Measurements from ENCODE around the gene TROAP. TPM values are rescaled to one million over a fixed set of nuclear protein-coding genes. Genes with fewer than 3 reads are reported as not detected.
"Not testable (repeated sequence)": the region's sequence is repeated elsewhere in the genome, so short reads cannot be mapped to it uniquely, and the experiment has no call there.

The TROAP gene
- total and polyA plus RNA-seq, 7 experiments from 2014 or later, result 0.21 to 58.2 (median 1.3) TPM; not detected in 2

- POLR2A ChIA-PET, result interaction anchor here (0.6 to 0.7 kb wide), 2 partner anchors 10 to 79 kb away, joined by 3 read pairs; no protein-coding TSS in a partner anchor
- DNase-seq (no peak), ATAC-seq (no peak)
- Histone ChIP-seq H3K4me1 (ENCODE audit: control insufficient read depth in 2 of 2, insufficient read depth in 2 of 2, low read length in 2 of 2) (no peaks in the 10 kb centered on the region), H3K27ac (ENCODE audit: low read depth, low read length) (no peak overlapping the region), H3K27me3 (ENCODE audit: control insufficient read depth in 2 of 2, insufficient read depth in 2 of 2, low read length in 2 of 2) (no peaks in the 10 kb centered on the region), H3K4me3 (ENCODE audit: low read length) (no peak overlapping the region), H3K36me3 (ENCODE audit: control insufficient read depth in 2 of 3, insufficient read depth in 3 of 3, low read length in 3 of 3) (no peaks in the 10 kb centered on the region), H3K9me3 (ENCODE audit: control insufficient read depth in 2 of 3, low read length in 3 of 3) (no peaks in the 10 kb centered on the region)
- H3K27me3 Mint-ChIP-seq, result no peaks in the 10 kb centered on the region
- intact Hi-C loops (cut with micrococcal nuclease), result no loop called here
- no peak overlapping the region for H3K4me3 Mint-ChIP-seq
- peak overlapping the region in 1 of 9 donors; percentile 20 for H3K27ac Mint-ChIP-seq
- peaks cover 0 to 5% (median 4%) of the 10 kb centered on the region in 5 donors for H3K36me3 Mint-ChIP-seq
- H3K4me1 Mint-ChIP-seq, result peaks cover 0 to 21% (median 4%) of the 10 kb centered on the region in 7 donors
- no peaks in the 10 kb centered on the region for H3K9me3 Mint-ChIP-seq
- CTCF ChIA-PET, result interaction anchor here (0.8 to 1.5 kb wide), 2 partner anchors 9 to 135 kb away, joined by 3 to 5 read pairs; partner anchors contain the start of gene SPATS2
Measured at GRCh38 chr12:49375406-49375805, 52.4 kb downstream of the TROAP start.

GRCh38 chr12:49377386-49377785, 54.3 kb downstream of the TROAP start:
- ChIA-PET POLR2A (interaction anchor here (1.4 kb wide), 1 partner anchor 10 kb away, joined by 5 read pairs; the partner anchor contains the start of gene SPATS2), CTCF (interaction anchor here (1.5 kb wide), 1 partner anchor 12 kb away, joined by 4 read pairs; no protein-coding TSS in a partner anchor)
- Mint-ChIP-seq H3K9me3 (no peaks in the 10 kb centered on the region), H3K4me3 (no peak overlapping the region), H3K27me3 (no peaks in the 10 kb centered on the region), H3K36me3 (peaks cover 0 to 4% (median 0%) of the 10 kb centered on the region in 5 donors), H3K4me1 (peaks cover 0 to 14% (median 0%) of the 10 kb centered on the region in 7 donors), H3K27ac (no peak overlapping the region)
- no peaks in the 10 kb centered on the region for H3K4me1 ChIP-seq (ENCODE audit: control insufficient read depth in 2 of 2, insufficient read depth in 2 of 2, low read length in 2 of 2)
- no peak overlapping the region for H3K4me3 ChIP-seq (ENCODE audit: low read length)
- no peaks in the 10 kb centered on the region for H3K9me3 ChIP-seq (ENCODE audit: control insufficient read depth in 2 of 3, low read length in 3 of 3)
- ATAC-seq (no peak), DNase-seq (no peak)
- H3K36me3 ChIP-seq (ENCODE audit: control insufficient read depth in 2 of 3, insufficient read depth in 3 of 3, low read length in 3 of 3), result no peaks in the 10 kb centered on the region
- intact Hi-C loops (cut with micrococcal nuclease), result no loop called here
- H3K27me3 ChIP-seq (ENCODE audit: control insufficient read depth in 2 of 2, insufficient read depth in 2 of 2, low read length in 2 of 2), result no peaks in the 10 kb centered on the region
- H3K27ac ChIP-seq (ENCODE audit: low read depth, low read length), result no peak overlapping the region

DNA sequence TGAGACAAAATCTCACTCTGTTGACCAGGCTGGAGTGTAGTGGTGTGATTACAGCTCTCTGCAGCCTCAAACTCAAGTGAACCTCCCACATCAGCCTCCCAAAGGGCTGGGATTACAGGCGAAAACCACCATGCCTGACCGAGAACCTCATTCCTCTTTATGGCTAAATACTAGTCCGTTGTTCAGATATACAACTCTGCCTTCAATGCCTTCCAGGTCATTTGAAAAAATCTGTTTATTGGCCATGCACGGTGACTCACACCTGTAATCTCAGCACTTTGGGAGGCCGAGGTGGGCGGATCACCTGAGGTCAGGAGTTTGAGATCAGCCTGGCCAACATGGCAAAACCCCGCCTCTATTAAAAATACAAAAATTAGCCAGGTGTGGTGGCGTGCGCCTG, 57.1 kb downstream of the TROAP start:
- intact Hi-C loops (cut with micrococcal nuclease); CTCF ChIA-PET: not testable (repeated sequence)

More for the DNA sequence above, 57.1 kb downstream of the TROAP start:
- H3K36me3 ChIP-seq (ENCODE audit: control insufficient read depth in 2 of 3, insufficient read depth in 3 of 3, low read length in 3 of 3); DNase-seq; H3K4me3 Mint-ChIP-seq; POLR2A ChIA-PET; H3K4me1 Mint-ChIP-seq; H3K9me3 Mint-ChIP-seq; H3K36me3 Mint-ChIP-seq; H3K4me3 ChIP-seq (ENCODE audit: low read length); H3K4me1 ChIP-seq (ENCODE audit: control insufficient read depth in 2 of 2, insufficient read depth in 2 of 2, low read length in 2 of 2); H3K9me3 ChIP-seq (ENCODE audit: control insufficient read depth in 2 of 3, low read length in 3 of 3); H3K27ac ChIP-seq (ENCODE audit: low read depth, low read length); H3K27me3 ChIP-seq (ENCODE audit: control insufficient read depth in 2 of 2, insufficient read depth in 2 of 2, low read length in 2 of 2); H3K27me3 Mint-ChIP-seq; ATAC-seq; H3K27ac Mint-ChIP-seq: not testable (repeated sequence)

Other genes starting within 250 kb of the TROAP start
- under 1 TPM; 0.24 to 0.91 (median 0.76) TPM for gene DHH, start 228.5 kb upstream of the TROAP start, total RNA-seq
- gene DHH, start 228.5 kb upstream of the TROAP start, polyA plus RNA-seq, result not detected
- 100 to 1,000 TPM in 4 of 5 experiments, 10 to 100 TPM in 1; 67.4 to 328 (median 263) TPM for gene LMBR1L, start 212.4 kb upstream of the TROAP start, total RNA-seq
- 10 to 100 TPM; 40.7 to 58.6 TPM for gene LMBR1L, start 212.4 kb upstream of the TROAP start, polyA plus RNA-seq
- gene TUBA1B, start 191.9 kb upstream of the TROAP start, total RNA-seq, result 1,000 to 10,000 TPM in 1 of 5 experiments, 100 to 1,000 TPM in 4; 124 to 1,463 (median 279) TPM
- 100 to 1,000 TPM; 473 to 648 TPM for gene TUBA1B, start 191.9 kb upstream of the TROAP start, polyA plus RNA-seq
- gene TUBA1A, start 134.2 kb upstream of the TROAP start, total RNA-seq, result 100 to 1,000 TPM in 2 of 5 experiments, 10 to 100 TPM in 3; 61.8 to 492 (median 98.8) TPM
- gene TUBA1A, start 134.2 kb upstream of the TROAP start, polyA plus RNA-seq, result 100 to 1,000 TPM; 176 to 178 TPM
- 100 to 1,000 TPM in 1 of 5 experiments, 10 to 100 TPM in 4; 17.9 to 195 (median 24.1) TPM for gene TUBA1C, start 58.2 kb upstream of the TROAP start, total RNA-seq
- gene TUBA1C, start 58.2 kb upstream of the TROAP start, polyA plus RNA-seq, result 10 to 100 TPM; 21.5 to 23.1 TPM
- not detected for gene PRPH, start 28.1 kb upstream of the TROAP start, total RNA-seq
- gene PRPH, start 28.1 kb upstream of the TROAP start, polyA plus RNA-seq, result not detected
- gene C1QL4, start 13.9 kb downstream of the TROAP start, total RNA-seq, result not detected
- not detected for gene C1QL4, start 13.9 kb downstream of the TROAP start, polyA plus RNA-seq
- not detected for gene DNAJC22, start 23.6 kb downstream of the TROAP start, total RNA-seq
- not detected for gene DNAJC22, start 23.6 kb downstream of the TROAP start, polyA plus RNA-seq
- 1 to 10 TPM; 7.4 to 9.8 (median 8.9) TPM for gene SPATS2, start 44.2 kb downstream of the TROAP start, total RNA-seq
- gene SPATS2, start 44.2 kb downstream of the TROAP start, polyA plus RNA-seq, result 1 to 10 TPM; 3.0 to 7.8 TPM
- 1 to 10 TPM in 4 of 5 experiments, under 1 TPM in 1; 0.99 to 5.3 (median 3.8) TPM for gene KCNH3, start 215.8 kb downstream of the TROAP start, total RNA-seq
- 1 to 10 TPM; 1.9 to 3.8 TPM for gene KCNH3, start 215.8 kb downstream of the TROAP start, polyA plus RNA-seq
- 10 to 100 TPM; 70.0 to 85.2 (median 71.4) TPM for gene MCRS1, start 244.9 kb downstream of the TROAP start, total RNA-seq
- gene MCRS1, start 244.9 kb downstream of the TROAP start, polyA plus RNA-seq, result 10 to 100 TPM; 55.5 to 61.6 TPM